Vagina (tissue), 2 donors: Measurements from ENCODE around the gene ARL8B. TPM values are rescaled to one million over a fixed set of nuclear protein-coding genes. Genes with fewer than 3 reads are reported as not detected.

ENCODE experiments used
- DNase-seq, 2 donors: peaks; one replicate each; pipeline ENCODE4 v3.0.0-alpha.2; 2017; ENCODE audit errors: extremely low spot score in 2 of 2
- H3K27ac ChIP-seq: fragments of 200-600 bp; sonication (generic); one replicate; pipeline ENCODE4 v1.5.1; 2019
- H3K27me3 ChIP-seq: fragments of 200-600 bp; sonication (generic); one replicate; pipeline ENCODE4 v1.5.1; 2019
- H3K36me3 ChIP-seq, 2 donors: fragments of 200-600 bp; sonication (generic); one replicate each; pipeline ENCODE4 v1.5.1; 2017 to 2019
- H3K4me1 ChIP-seq: fragments of 200-600 bp; sonication (generic); one replicate; pipeline ENCODE4 v1.5.1; 2019
- H3K4me3 ChIP-seq, 2 donors: fragments of 200-600 bp; sonication (generic); 1 replicate in 1 of 2; 2 replicates in 1 of 2; pipeline ENCODE4 v1.5.1; 2016 to 2019
- H3K9me3 ChIP-seq: fragments of 200-600 bp; sonication (generic); one replicate; pipeline ENCODE4 v1.5.1; 2019
- POLR2A ChIP-seq, 2 donors: fragments of 450-650 bp; IDR thresholded peaks; one replicate each; pipeline ENCODE4 v1.6.1; 2017; ENCODE audit warnings: antibody characterized with exemption in 2 of 2, mild to moderate bottlenecking in 2 of 2, moderate library complexity in 2 of 2
- POLR2AphosphoS5 ChIP-seq, 2 donors: sonication (generic); formaldehyde crosslinking; IDR thresholded peaks; one replicate each; pipeline ENCODE4 v1.9.0; 2017; ENCODE audit warnings: antibody characterized with exemption in 2 of 2, mild to moderate bottlenecking in 2 of 2, low read depth in 1 of 2; ENCODE audit not compliant: insufficient read depth in 1 of 2
- intact Hi-C: fragments of 100-400 bp; cut with DNase I; formaldehyde crosslinking; loops from one replicate; pipeline ENCODE4 v1.15.1; 2023
- total RNA-seq: library from RNA; depleted of rRNA; stranded (reverse); fragments of >200 nt; gene quantifications from one replicate; pipeline ENCODE4 v1.2.3, GENCODE V29; 2016
- TF ChIP-seq, protein P1 (sequence below), 3 experiments: fragments of 450-650 bp in 2 of 3; fragments of 200-600 bp in 1 of 3; sonication (generic) in 1 of 3; IDR thresholded peaks; one replicate each; pipeline ENCODE4 v1.5.1; 2017 to 2019; ENCODE audit warnings: antibody characterized with exemption in 3 of 3, mild to moderate bottlenecking in 2 of 3, moderate library complexity in 2 of 3

ARL8B gene
- total RNA-seq, 1 donor from 2014 or later, result 44.4 TPM

DNA sequence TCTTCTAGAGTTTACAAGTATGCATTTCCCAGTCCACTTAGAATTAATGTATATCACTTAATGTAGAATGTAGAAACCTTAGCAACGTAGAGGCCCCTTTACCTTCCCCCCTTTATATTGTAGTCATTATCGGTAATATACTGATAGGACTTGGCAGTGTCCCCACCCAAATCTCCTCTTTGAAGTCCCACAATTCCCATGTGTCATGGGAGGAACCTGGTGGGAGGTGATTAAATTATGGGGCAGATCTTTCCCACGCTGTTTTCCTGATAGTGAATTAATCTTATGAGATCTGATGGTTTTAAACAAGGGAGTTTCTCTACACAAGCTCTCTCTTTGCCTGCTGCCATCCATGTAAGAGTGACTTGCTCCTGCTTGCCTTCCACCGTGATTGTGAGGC lies 31.0 kb downstream of the ARL8B start:
- H3K4me3 ChIP-seq, result no peak overlapping the region
- intact Hi-C loops, result no loop called here
- peaks cover 69% of the 10 kb centered on the region for H3K4me1 ChIP-seq
- no peak for DNase-seq
- no peaks in the 10 kb centered on the region for H3K27me3 ChIP-seq
- no peaks in the 10 kb centered on the region for H3K9me3 ChIP-seq
- no peak overlapping the region for H3K27ac ChIP-seq
- TF ChIP-seq POLR2AphosphoS5 (IDR thresholded peaks at IDR 0.05; ENCODE audit: insufficient read depth in 1 of 2, low read depth in 1 of 2) (no peak), POLR2A (IDR thresholded peaks at IDR 0.05) (no peak)
- TF ChIP-seq, protein P1, sequence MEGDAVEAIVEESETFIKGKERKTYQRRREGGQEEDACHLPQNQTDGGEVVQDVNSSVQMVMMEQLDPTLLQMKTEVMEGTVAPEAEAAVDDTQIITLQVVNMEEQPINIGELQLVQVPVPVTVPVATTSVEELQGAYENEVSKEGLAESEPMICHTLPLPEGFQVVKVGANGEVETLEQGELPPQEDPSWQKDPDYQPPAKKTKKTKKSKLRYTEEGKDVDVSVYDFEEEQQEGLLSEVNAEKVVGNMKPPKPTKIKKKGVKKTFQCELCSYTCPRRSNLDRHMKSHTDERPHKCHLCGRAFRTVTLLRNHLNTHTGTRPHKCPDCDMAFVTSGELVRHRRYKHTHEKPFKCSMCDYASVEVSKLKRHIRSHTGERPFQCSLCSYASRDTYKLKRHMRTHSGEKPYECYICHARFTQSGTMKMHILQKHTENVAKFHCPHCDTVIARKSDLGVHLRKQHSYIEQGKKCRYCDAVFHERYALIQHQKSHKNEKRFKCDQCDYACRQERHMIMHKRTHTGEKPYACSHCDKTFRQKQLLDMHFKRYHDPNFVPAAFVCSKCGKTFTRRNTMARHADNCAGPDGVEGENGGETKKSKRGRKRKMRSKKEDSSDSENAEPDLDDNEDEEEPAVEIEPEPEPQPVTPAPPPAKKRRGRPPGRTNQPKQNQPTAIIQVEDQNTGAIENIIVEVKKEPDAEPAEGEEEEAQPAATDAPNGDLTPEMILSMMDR (IDR thresholded peaks at IDR 0.05), result no peak
- no peaks in the 10 kb centered on the region for H3K36me3 ChIP-seq

GRCh38 chr3:5155241-5155640 lies 33.1 kb downstream of the ARL8B start:
- Histone ChIP-seq H3K27me3 (no peaks in the 10 kb centered on the region), H3K9me3 (no peaks in the 10 kb centered on the region), H3K4me3 (no peak overlapping the region), H3K27ac (no peak overlapping the region), H3K36me3 (no peaks in the 10 kb centered on the region), H3K4me1 (peaks cover 51% of the 10 kb centered on the region)
- intact Hi-C loops, result no loop called here
- TF ChIP-seq POLR2A (IDR thresholded peaks at IDR 0.05) (no peak), POLR2AphosphoS5 (IDR thresholded peaks at IDR 0.05; ENCODE audit: insufficient read depth in 1 of 2, low read depth in 1 of 2) (no peak)
- TF ChIP-seq, protein P1 (IDR thresholded peaks at IDR 0.05), result no peak
- DNase-seq, result no peak

DNA sequence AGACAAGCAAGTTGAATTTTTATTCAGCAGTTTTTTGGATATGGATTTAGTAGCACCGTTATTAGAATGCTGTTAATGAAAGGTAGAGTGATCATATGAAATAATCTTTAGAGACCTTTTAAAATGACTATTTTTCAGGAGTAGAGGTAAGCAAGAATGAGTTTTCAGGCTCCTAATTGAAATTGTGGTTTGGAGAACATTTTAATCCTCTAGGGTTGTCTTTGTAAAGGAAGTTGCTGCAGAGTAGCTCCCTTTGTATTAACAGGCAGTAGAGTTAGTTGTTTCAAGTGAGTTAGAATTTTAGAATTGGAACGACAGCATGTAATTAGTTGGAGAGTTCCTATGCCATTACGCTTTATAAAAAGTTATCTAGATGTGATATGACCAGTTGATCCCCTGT lies 38.2 kb downstream of the ARL8B start:
- no peak for DNase-seq
- Histone ChIP-seq H3K4me3 (no peak overlapping the region), H3K4me1 (peaks cover 43% of the 10 kb centered on the region), H3K27me3 (no peaks in the 10 kb centered on the region), H3K27ac (no peak overlapping the region), H3K9me3 (no peaks in the 10 kb centered on the region), H3K36me3 (no peaks in the 10 kb centered on the region)
- intact Hi-C loops, result no loop called here
- TF ChIP-seq, protein P1 (IDR thresholded peaks at IDR 0.05), result no peak
- TF ChIP-seq POLR2A (IDR thresholded peaks at IDR 0.05) (no peak), POLR2AphosphoS5 (IDR thresholded peaks at IDR 0.05; ENCODE audit: insufficient read depth in 1 of 2, low read depth in 1 of 2) (no peak)

GRCh38 chr3:5160940-5161858 lies 39.1 kb downstream of the ARL8B start:
- no peak for DNase-seq
- H3K9me3 ChIP-seq, result no peaks in the 10 kb centered on the region
- no peaks in the 10 kb centered on the region for H3K27me3 ChIP-seq
- H3K4me1 ChIP-seq, result peaks cover 34% of the 10 kb centered on the region
- no peak overlapping the region for H3K27ac ChIP-seq
- intact Hi-C loops, result no loop called here
- H3K4me3 ChIP-seq, result no peak overlapping the region
- TF ChIP-seq, protein P1 (IDR thresholded peaks at IDR 0.05), result no peak
- no peak for TF ChIP-seq POLR2AphosphoS5 (IDR thresholded peaks at IDR 0.05; ENCODE audit: insufficient read depth in 1 of 2, low read depth in 1 of 2)
- TF ChIP-seq POLR2A (IDR thresholded peaks at IDR 0.05), result no peak
- no peaks in the 10 kb centered on the region for H3K36me3 ChIP-seq

DNA sequence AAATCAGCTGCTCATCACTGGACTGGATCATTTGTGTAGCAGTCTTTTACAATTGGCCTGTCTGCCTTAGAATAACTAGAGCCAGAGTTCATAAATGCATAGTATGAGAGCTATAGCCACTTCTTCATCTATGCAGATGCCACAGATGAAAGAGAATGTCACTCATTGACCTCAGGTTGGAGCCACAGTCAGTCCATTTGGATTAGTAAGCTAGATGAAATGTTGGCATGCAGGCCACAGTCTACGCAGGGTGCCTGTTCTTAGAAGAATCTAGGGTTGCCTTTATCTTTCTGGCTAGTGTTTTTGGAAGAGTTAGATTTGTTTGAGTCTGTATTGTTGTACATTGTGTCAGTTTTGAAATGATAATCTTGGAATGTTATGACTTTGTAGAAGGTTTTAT lies 40.0 kb downstream of the ARL8B start:
- H3K27me3 ChIP-seq, result no peaks in the 10 kb centered on the region
- no peaks in the 10 kb centered on the region for H3K36me3 ChIP-seq
- intact Hi-C loops, result no loop called here
- no peaks in the 10 kb centered on the region for H3K9me3 ChIP-seq
- TF ChIP-seq POLR2A (IDR thresholded peaks at IDR 0.05), result no peak
- TF ChIP-seq, protein P1 (IDR thresholded peaks at IDR 0.05), result no peak
- no peak for TF ChIP-seq POLR2AphosphoS5 (IDR thresholded peaks at IDR 0.05; ENCODE audit: insufficient read depth in 1 of 2, low read depth in 1 of 2)
- no peak overlapping the region for H3K4me3 ChIP-seq
- H3K27ac ChIP-seq, result no peak overlapping the region
- peaks cover 28% of the 10 kb centered on the region for H3K4me1 ChIP-seq
- no peak for DNase-seq
